ENCODE data around the gene CCDC57.
"Not testable (repeated sequence)": the region's sequence is repeated elsewhere in the genome, so short reads cannot be mapped to it uniquely, and the experiment has no call there.

The CCDC57 gene

GRCh38 chr17:82212331-82213250 is at the start of gene CCDC57:
CCDC57 (minus strand) TSS chr17:82212842; CDS start chr17:82201944, 10,898 bp downstream.
- no peak for TF ChIP-seq CTCF (conservative IDR thresholded peaks at IDR 0.05; ENCODE audit: low read depth, low read length)
- DNase-seq (ENCODE audit: low read depth): peak; percentile 79
- peak within 1 kb of the TSS; percentile 79 for H3K4me3 ChIP-seq (ENCODE audit: low read depth, low read length)

GRCh38 chr17:82262344-82262743 is 49.7 kb upstream of the CCDC57 start:
- DNase-seq (ENCODE audit: low read depth): no peak
- H3K4me3 ChIP-seq (ENCODE audit: low read depth, low read length): no peak overlapping the region
- no peak for TF ChIP-seq CTCF (conservative IDR thresholded peaks at IDR 0.05; ENCODE audit: low read depth, low read length)

GRCh38 chr17:82259972-82260961 is 47.6 kb upstream of the CCDC57 start:
- DNase-seq (ENCODE audit: low read depth); H3K4me3 ChIP-seq (ENCODE audit: low read depth, low read length): not testable (repeated sequence)

- no peak for TF ChIP-seq CTCF (conservative IDR thresholded peaks at IDR 0.05; ENCODE audit: low read depth, low read length)
- H3K4me3 ChIP-seq (ENCODE audit: low read depth, low read length): no peak overlapping the region
- no peak for DNase-seq (ENCODE audit: low read depth)
Measured at GRCh38 chr17:82258555-82258954, 45.9 kb upstream of the CCDC57 start.

GRCh38 chr17:82257473-82257872 is 44.8 kb upstream of the CCDC57 start:
- TF ChIP-seq CTCF (conservative IDR thresholded peaks at IDR 0.05; ENCODE audit: low read depth, low read length): peak; percentile 8
- DNase-seq (ENCODE audit: low read depth): peak; percentile 76
- H3K4me3 ChIP-seq (ENCODE audit: low read depth, low read length): no peak overlapping the region

- H3K4me3 ChIP-seq (ENCODE audit: low read depth, low read length): no peak overlapping the region
- no peak for DNase-seq (ENCODE audit: low read depth)
- TF ChIP-seq CTCF (conservative IDR thresholded peaks at IDR 0.05; ENCODE audit: low read depth, low read length): no peak
Measured at GRCh38 chr17:82256242-82256885, 43.7 kb upstream of the CCDC57 start.

Measured in choroid plexus epithelial cell (primary cell).